IPS-NIHi7 (cell line): ENCODE data around the gene CCDC57.
A peak's percentile ranks its signal among the peaks of the same experiment; 100 is the strongest.
"Not testable (repeated sequence)": the region's sequence is repeated elsewhere in the genome, so short reads cannot be mapped to it uniquely, and the experiment has no call there.

ENCODE experiments used
- DNase-seq: peaks from one replicate; pipeline ENCODE4 v3.0.0; 2012; ENCODE audit warnings: mixed read lengths; ENCODE audit errors: extremely low spot score

The CCDC57 gene

GRCh38 chr17:82153745-82154375, 58.8 kb downstream of the CCDC57 start:
- DNase-seq, result peak; percentile 97

GRCh38 chr17:82153295-82153691, 59.3 kb downstream of the CCDC57 start:
- DNase-seq, result no peak

GRCh38 chr17:82152556-82153294, 59.9 kb downstream of the CCDC57 start:
- no peak for DNase-seq

GRCh38 chr17:82152114-82152513, 60.5 kb downstream of the CCDC57 start:
- DNase-seq, result no peak

GRCh38 chr17:82151106-82151957, 61.3 kb downstream of the CCDC57 start:
- DNase-seq, result no peak

- no peak for DNase-seq
These were observed 63.1 kb downstream of the CCDC57 start for GRCh38 chr17:82149401-82150099.

GRCh38 chr17:82148997-82149396, 63.6 kb downstream of the CCDC57 start:
- DNase-seq, result no peak

- no peak for DNase-seq
These were observed 64.6 kb downstream of the CCDC57 start for GRCh38 chr17:82148011-82148410.

- no peak for DNase-seq
These were observed 65.7 kb downstream of the CCDC57 start for GRCh38 chr17:82146663-82147654.

- DNase-seq, result no peak
These were observed 67.0 kb downstream of the CCDC57 start for GRCh38 chr17:82145550-82146155.

- no peak for DNase-seq
These were observed 69.3 kb downstream of the CCDC57 start for GRCh38 chr17:82143333-82143732.

GRCh38 chr17:82139961-82140360, 72.7 kb downstream of the CCDC57 start:
- not testable (repeated sequence) for DNase-seq

- no peak for DNase-seq
These were observed 74.1 kb downstream of the CCDC57 start for GRCh38 chr17:82138511-82138992.

GRCh38 chr17:82134101-82134500, 78.5 kb downstream of the CCDC57 start:
- no peak for DNase-seq

GRCh38 chr17:82133166-82133953, 79.3 kb downstream of the CCDC57 start:
- not testable (repeated sequence) for DNase-seq

GRCh38 chr17:82129095-82129494, 83.5 kb downstream of the CCDC57 start:
- DNase-seq, result no peak

- DNase-seq, result no peak
These were observed 84.4 kb downstream of the CCDC57 start for GRCh38 chr17:82128287-82128686.

- no peak for DNase-seq
These were observed 84.9 kb downstream of the CCDC57 start for GRCh38 chr17:82127704-82128103.

GRCh38 chr17:82127315-82127595, 85.4 kb downstream of the CCDC57 start:
- no peak for DNase-seq
